Epithelial cell of esophagus (primary cell): Measurements from ENCODE around the gene FUT3.

ENCODE experiments used
- DNase-seq: peaks from one replicate; pipeline ENCODE4 v3.0.0; 2010; ENCODE audit warnings: low read depth
- H3K4me3 ChIP-seq: 2 replicates; pipeline ENCODE4 v1.5.1; 2011; ENCODE audit warnings: mild to moderate bottlenecking, low read length, control low read depth
- TF ChIP-seq, protein P1 (sequence below): IDR thresholded peaks from 2 replicates; pipeline ENCODE4 v1.5.1; 2011; ENCODE audit warnings: low read depth, mild to moderate bottlenecking, low read length, control low read depth, inconsistent platforms; ENCODE audit not compliant: insufficient read depth; ENCODE audit errors: missing control alignments

FUT3 gene

DNA sequence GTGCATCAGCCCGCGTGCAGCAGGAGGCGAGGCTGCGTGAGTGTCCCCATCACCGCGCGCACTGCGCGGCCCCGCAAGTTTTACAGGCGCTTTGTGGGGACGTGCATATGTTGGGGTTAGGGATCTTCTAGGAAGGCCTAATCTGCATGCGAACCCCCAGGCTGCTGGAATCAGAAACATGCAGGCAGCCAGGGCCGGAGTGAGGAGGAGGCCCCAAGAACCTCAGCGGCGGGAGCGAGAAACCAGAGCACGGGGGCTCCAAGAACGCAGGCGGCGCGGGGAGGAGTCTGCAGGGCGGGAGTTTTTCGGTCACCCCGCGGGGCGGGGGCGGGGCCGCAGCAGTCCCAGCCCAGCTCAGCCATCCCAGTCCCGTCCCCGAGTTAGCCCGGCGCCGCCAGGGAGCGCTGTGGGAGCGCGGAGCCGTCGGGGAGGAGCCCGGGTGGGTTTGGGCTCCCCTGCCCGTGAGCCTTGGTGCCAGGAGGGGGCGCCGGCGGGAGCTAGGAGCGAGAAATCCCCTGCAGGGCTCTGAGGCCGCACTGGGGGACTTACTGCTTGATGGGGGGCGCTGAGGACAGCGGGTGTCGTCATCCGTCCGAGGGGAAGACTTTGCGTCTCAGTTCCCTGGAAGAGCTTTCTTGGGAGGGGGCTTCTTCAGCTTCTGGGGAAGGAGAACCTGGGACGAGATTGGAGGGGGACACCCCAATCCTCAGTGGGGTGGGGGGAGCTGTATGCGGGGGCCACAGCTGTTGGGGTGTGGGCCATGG lies 47.3 kb downstream of the FUT3 start:
- DNase-seq: peak; percentile 86
- TF ChIP-seq, protein P1, sequence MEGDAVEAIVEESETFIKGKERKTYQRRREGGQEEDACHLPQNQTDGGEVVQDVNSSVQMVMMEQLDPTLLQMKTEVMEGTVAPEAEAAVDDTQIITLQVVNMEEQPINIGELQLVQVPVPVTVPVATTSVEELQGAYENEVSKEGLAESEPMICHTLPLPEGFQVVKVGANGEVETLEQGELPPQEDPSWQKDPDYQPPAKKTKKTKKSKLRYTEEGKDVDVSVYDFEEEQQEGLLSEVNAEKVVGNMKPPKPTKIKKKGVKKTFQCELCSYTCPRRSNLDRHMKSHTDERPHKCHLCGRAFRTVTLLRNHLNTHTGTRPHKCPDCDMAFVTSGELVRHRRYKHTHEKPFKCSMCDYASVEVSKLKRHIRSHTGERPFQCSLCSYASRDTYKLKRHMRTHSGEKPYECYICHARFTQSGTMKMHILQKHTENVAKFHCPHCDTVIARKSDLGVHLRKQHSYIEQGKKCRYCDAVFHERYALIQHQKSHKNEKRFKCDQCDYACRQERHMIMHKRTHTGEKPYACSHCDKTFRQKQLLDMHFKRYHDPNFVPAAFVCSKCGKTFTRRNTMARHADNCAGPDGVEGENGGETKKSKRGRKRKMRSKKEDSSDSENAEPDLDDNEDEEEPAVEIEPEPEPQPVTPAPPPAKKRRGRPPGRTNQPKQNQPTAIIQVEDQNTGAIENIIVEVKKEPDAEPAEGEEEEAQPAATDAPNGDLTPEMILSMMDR: peak; percentile 59
- H3K4me3 ChIP-seq: peak overlapping the region; percentile 30

DNA sequence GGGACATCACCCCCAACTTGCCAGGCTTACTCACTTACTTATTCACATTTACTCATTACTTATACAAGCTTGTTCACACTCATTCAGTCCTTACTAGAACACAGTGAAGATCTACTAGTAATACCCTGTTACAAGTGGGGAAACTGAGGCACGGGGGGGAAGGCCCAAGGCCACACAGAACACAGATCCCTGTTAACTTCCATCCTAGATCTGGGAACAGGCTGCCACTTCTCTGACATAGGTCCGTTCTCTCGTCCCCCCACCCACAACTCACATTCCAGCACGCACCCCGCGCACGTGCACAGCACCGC lies 47.9 kb downstream of the FUT3 start:
- peak overlapping the region; percentile 30 for H3K4me3 ChIP-seq
- DNase-seq: no peak
- TF ChIP-seq, protein P1: no peak

- TF ChIP-seq, protein P1: no peak
- no peak overlapping the region for H3K4me3 ChIP-seq
- DNase-seq: no peak
Observed at GRCh38 chr19:5801796-5802619, 49.2 kb downstream of the FUT3 start.

DNA sequence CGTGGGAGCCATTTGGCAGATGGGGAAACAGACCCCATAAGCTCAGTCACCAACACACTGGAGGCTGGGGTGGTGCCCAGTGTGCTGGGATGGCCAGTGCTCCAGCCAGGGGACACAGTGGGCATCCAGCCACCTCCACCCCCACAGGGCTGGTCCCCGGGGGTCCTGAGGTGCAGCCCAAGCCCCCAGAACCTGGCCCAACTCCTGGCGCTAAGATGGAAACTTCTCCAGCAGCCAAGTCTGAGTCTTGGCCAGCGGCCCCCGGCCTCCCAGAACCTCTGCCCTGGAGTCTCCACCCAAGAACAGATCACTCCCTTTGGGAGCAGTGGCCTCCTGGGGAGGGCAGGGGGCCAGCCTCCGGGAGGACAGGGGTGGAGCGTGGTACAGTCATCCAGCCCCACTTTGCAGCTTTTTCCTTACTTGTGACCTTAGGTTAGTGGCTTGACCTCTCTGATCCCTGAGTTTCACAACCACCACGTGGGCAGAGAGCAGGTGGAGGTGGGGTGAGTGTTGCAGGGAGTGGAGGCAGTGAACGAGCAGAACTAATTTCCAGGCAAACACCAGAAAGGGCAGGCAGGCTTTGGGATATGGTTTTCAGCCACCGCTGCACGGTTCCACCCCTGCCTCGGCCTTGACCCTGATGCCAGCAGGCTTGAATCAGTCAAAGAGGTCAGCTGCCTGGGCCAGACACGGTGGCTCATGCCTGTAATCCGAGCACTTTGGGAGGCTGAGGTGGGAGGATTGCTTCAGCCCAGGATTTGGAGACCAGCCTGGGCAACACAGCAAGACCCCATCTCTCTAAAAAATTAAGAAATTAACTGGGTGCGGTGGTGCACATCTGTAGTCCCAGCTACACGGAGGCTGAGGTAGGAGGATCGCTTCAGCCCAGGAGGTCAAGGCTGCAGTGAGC lies 50.6 kb downstream of the FUT3 start:
- no peak overlapping the region for H3K4me3 ChIP-seq
- TF ChIP-seq, protein P1: no peak
- DNase-seq: no peak

GRCh38 chr19:5799247-5800241 lies 51.7 kb downstream of the FUT3 start:
- DNase-seq: no peak
- no peak overlapping the region for H3K4me3 ChIP-seq
- TF ChIP-seq, protein P1: no peak

DNA sequence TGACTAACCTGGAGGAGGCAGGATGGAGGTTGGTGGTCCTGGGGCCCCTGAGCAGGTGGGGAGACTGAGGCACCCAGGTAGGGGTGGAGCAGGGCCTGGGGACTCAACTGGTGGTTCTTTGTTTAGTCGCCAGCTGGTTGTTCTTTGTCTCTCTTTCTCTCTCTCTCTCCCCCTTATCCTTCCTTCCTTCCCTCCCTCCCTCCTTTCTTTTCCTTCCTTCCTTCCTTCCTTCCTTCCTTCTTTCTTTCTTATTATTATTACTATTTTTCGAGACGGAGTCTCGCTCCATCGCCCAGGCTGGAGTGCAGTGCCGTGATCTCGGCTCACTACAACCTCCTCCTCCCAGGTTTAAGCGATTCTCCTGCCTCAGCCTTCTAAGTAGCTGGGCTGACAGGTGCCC lies 53.0 kb downstream of the FUT3 start:
- DNase-seq: no peak
- H3K4me3 ChIP-seq: no peak overlapping the region
- TF ChIP-seq, protein P1: no peak
